ENCODE results near the gene TSPAN18. TPM values are rescaled to one million over a fixed set of nuclear protein-coding genes. Genes with fewer than 3 reads are reported as not detected.

Gene TSPAN18
- total and polyA plus RNA-seq, 2 of the 4 experiments (the other 2 are of a cell fraction): 0.36 to 1.1 TPM

- H3K14ac ChIP-seq (replicated peaks; ENCODE audit: low read depth, low read length): no peak overlapping the region
- ATAC-seq (ENCODE audit: low read depth) (no peak), DNase-seq (no peak)
- no peak overlapping the region for H3K27ac ChIP-seq (ENCODE audit: insufficient read depth, low read length)
- no peak overlapping the region for H4K5ac ChIP-seq (ENCODE audit: low read depth, low read length)
- no TSS peak for BruUV-seq (replicated peaks)
- H2BK5ac ChIP-seq (ENCODE audit: low read depth, low read length, poor library complexity, severe bottlenecking): no peak overlapping the region
- TF ChIP-seq RAD21 (IDR thresholded peaks at IDR 0.05; ENCODE audit: low read length) (no peak), ELK1 (IDR thresholded peaks at IDR 0.05; ENCODE audit: borderline replicate concordance, low read depth, low read length) (no peak), NFE2L2 (IDR thresholded peaks at IDR 0.05; ENCODE audit: low read depth, low read length) (no peak), USF2 (IDR thresholded peaks at IDR 0.05; ENCODE audit: low read depth, low read length) (no peak), MXI1 (IDR thresholded peaks at IDR 0.05; ENCODE audit: borderline replicate concordance, low read depth, low read length) (no peak), FOS (IDR thresholded peaks at IDR 0.05; ENCODE audit: low read depth, low read length) (no peak), RFX5 (IDR thresholded peaks at IDR 0.05; ENCODE audit: low read depth, low read length) (no peak), POLR2A (IDR thresholded peaks at IDR 0.05; ENCODE audit: low read depth, low read length) (no peak)
- H3K23ac ChIP-seq (ENCODE audit: low read depth, low read length): no peak overlapping the region
- no peak overlapping the region for H2AK9ac ChIP-seq (replicated peaks; ENCODE audit: low read depth, low read length, poor library complexity)
- no peak overlapping the region for H4K8ac ChIP-seq (ENCODE audit: low read depth in 2 of 2, low read length in 2 of 2)
- H3K27me3 ChIP-seq (ENCODE audit: control insufficient read depth, insufficient read depth, low read length): peaks cover 29% of the 10 kb centered on the region
- H2BK120ac ChIP-seq (ENCODE audit: low read depth, low read length): no peak overlapping the region
- H4K91ac ChIP-seq (ENCODE audit: insufficient read depth, low read depth, low read length): no peak overlapping the region
- H2AK5ac ChIP-seq (ENCODE audit: low read depth, low read length): no peak overlapping the region
- H3K9ac ChIP-seq (ENCODE audit: low read depth, low read length): no peak overlapping the region
- H3K79me1 ChIP-seq (ENCODE audit: low read depth in 1 of 2, low read length in 2 of 2): no peaks in the 10 kb centered on the region
- 0 out of 2 replicates have a peak, but pooled peaks cover 5% of the 10 kb centered on the region for H3K9me1 ChIP-seq (ENCODE audit: insufficient read depth, low read length)
- in situ Hi-C loops (cut with MboI; ENCODE audit: low sequenced_read_pairs) (no loop called here), dilution Hi-C loops (cut with HindIII; ENCODE audit: low sequenced_read_pairs, unreplicated experiment) (no loop called here), intact Hi-C loops (cut with micrococcal nuclease) (loop anchor here (5.0 kb wide), 1 partner anchor 99 kb away; no protein-coding TSS in a partner anchor)
- H3K4me2 ChIP-seq (ENCODE audit: low read depth, low read length): no peak overlapping the region
- H3K18ac ChIP-seq (ENCODE audit: low read depth, low read length): no peak overlapping the region
- POLR2A ChIA-PET (ENCODE audit: unreplicated experiment): no interaction called here
- no peak overlapping the region for H3K4me3 ChIP-seq (ENCODE audit: insufficient read depth, low read depth, low read length)
- no peak overlapping the region for H2BK20ac ChIP-seq (ENCODE audit: low read depth, low read length)
- 95% methylated on average over 4 of the region's 9 CpGs; no CpG with 5 or more reads in 1 of the 2 experiments for WGBS, 2 experiments (ENCODE audit: extremely low coverage in 2 of 2, insufficient read length in 1 of 2)
- H2BK15ac ChIP-seq (ENCODE audit: low read depth, low read length): no peak overlapping the region
- no peak overlapping the region for H2AFZ ChIP-seq (replicated peaks; ENCODE audit: low read length, poor library complexity)
- no peaks in the 10 kb centered on the region for H4K20me1 ChIP-seq (ENCODE audit: insufficient read depth, low read length)
- no peaks in the 10 kb centered on the region for H3K36me3 ChIP-seq (ENCODE audit: control insufficient read depth, insufficient read depth, low read length)
- no peak overlapping the region for H3K56ac ChIP-seq (ENCODE audit: extremely low read depth, insufficient read depth, low read length)
- no peaks in the 10 kb centered on the region; the same call in 1 of the 2 replicates for H3K4me1 ChIP-seq (ENCODE audit: control insufficient read depth, insufficient read depth, low read length)
- CTCF ChIA-PET: no interaction called here
- no peaks in the 10 kb centered on the region for H3K9me3 ChIP-seq (ENCODE audit: control insufficient read depth, insufficient read depth, low read length)
- H3K4ac ChIP-seq (ENCODE audit: low read depth, low read length): no peak overlapping the region
Measured at GRCh38 chr11:44787981-44788380, 61.2 kb downstream of the TSPAN18 start.

Data from IMR-90 (cell line).